Measurements from ENCODE around the gene PLEKHD1.

GRCh38 chr14:69493791-69494190, 9.3 kb downstream of the PLEKHD1 start:
- TF ChIP-seq POLR2A (IDR thresholded peaks at IDR 0.05) (no peak), CTCF (IDR thresholded peaks at IDR 0.05 in 4 of 5, conservative IDR thresholded peaks at IDR 0.05 in 1 of 5) (no peak)

Data from gastrocnemius medialis (tissue), 4 donors.